HEK293 (cell line): ENCODE data around the gene UBAP2.

ENCODE experiments used
- CTCF ChIP-seq: fragments of 450-650 bp; formaldehyde crosslinking; IDR thresholded peaks from 2 replicates; pipeline ENCODE4 v1.5.1; 2016; ENCODE audit warnings: missing biosample characterization, missing genetic modification characterization
- HIC1 ChIP-seq: fragments of 450-650 bp; formaldehyde crosslinking; IDR thresholded peaks from 2 replicates; pipeline ENCODE4 v1.5.1; 2016; ENCODE audit warnings: missing biosample characterization, missing genetic modification characterization
- KLF9 ChIP-seq: fragments of 450-650 bp; formaldehyde crosslinking; IDR thresholded peaks from 2 replicates; pipeline ENCODE4 v1.5.1; 2016; ENCODE audit warnings: missing biosample characterization, missing genetic modification characterization, low read depth
- REPIN1 ChIP-seq: fragments of 450-650 bp; formaldehyde crosslinking; IDR thresholded peaks from 2 replicates; pipeline ENCODE4 v1.5.1; 2017; ENCODE audit warnings: missing biosample characterization, missing genetic modification characterization, low read depth
- SALL2 ChIP-seq: fragments of 450-650 bp; formaldehyde crosslinking; IDR thresholded peaks from 2 replicates; pipeline ENCODE4 v1.5.0; 2017; ENCODE audit warnings: missing biosample characterization, mild to moderate bottlenecking, missing genetic modification characterization, borderline replicate concordance
- ZNF121 ChIP-seq: fragments of 450-650 bp; formaldehyde crosslinking; IDR thresholded peaks from 2 replicates; pipeline ENCODE4 v1.5.1; 2016; ENCODE audit warnings: missing biosample characterization, missing genetic modification characterization
- ZNF280C ChIP-seq: fragments of 450-650 bp; formaldehyde crosslinking; IDR thresholded peaks from 2 replicates; pipeline ENCODE4 v1.5.1; 2016; ENCODE audit warnings: missing biosample characterization, missing genetic modification characterization
- ZNF747 ChIP-seq: fragments of 450-650 bp; formaldehyde crosslinking; IDR thresholded peaks from 2 replicates; pipeline ENCODE4 v1.5.1; 2016; ENCODE audit warnings: missing biosample characterization, missing genetic modification characterization
- ZNF777 ChIP-seq: fragments of 450-650 bp; formaldehyde crosslinking; IDR thresholded peaks from 2 replicates; pipeline ENCODE4 v1.5.1; 2017; ENCODE audit warnings: missing biosample characterization, missing genetic modification characterization, borderline replicate concordance
- ZNF830 ChIP-seq: fragments of 450-650 bp; IDR thresholded peaks from 2 replicates; pipeline ENCODE4 v1.5.0; 2018; ENCODE audit warnings: missing biosample characterization, missing genetic modification characterization, low read depth, mild to moderate bottlenecking, moderate library complexity

GRCh38 chr9:33924978-33925797 is 123.5 kb downstream of the UBAP2 start:
- no peak for TF ChIP-seq ZNF777 (tag by site-specific recombination)
- no peak for TF ChIP-seq HIC1 (tag by site-specific recombination)
- TF ChIP-seq ZNF121: no peak
- no peak for TF ChIP-seq CTCF (tag by site-specific recombination)
- TF ChIP-seq ZNF280C (tag by site-specific recombination): no peak
- no peak for TF ChIP-seq ZNF830 (tag by site-specific recombination)
- TF ChIP-seq REPIN1 (tag by site-specific recombination): no peak
- TF ChIP-seq ZNF747 (tag by site-specific recombination): no peak
- TF ChIP-seq SALL2 (tag by site-specific recombination): no peak
- no peak for TF ChIP-seq KLF9 (tag by site-specific recombination)
